Bladder microvascular endothelial cell (primary cell): ENCODE measurements around the gene PSME2. TPM values are rescaled to one million over a fixed set of nuclear protein-coding genes. Genes with fewer than 3 reads are reported as not detected.

Experiments used
- total RNA-seq: library from RNA; depleted of rRNA; stranded (reverse); fragments of >200 nt; gene quantifications from 2 replicates; pipeline ENCODE4 v1.2.3, GENCODE V29; 2014

PSME2 gene
- total RNA-seq: 124 and 147 TPM in 2 replicates

GRCh38 chr14:24146453-24146977 lies at the start of gene PSME2:
Gene PSME2, minus strand, starts transcription at chr14:24146610. Its CDS starts 29 bp downstream, at chr14:24146581.

GRCh38 chr14:24195186-24196070 lies 49.0 kb upstream of the PSME2 start, which contains the start of gene TM9SF1:
Gene TM9SF1, minus strand, starts transcription at chr14:24195441. Its CDS starts 422 bp downstream, at chr14:24195019.

GRCh38 chr14:24188251-24189058 lies 42.0 kb upstream of the PSME2 start, which contains the start of gene IPO4:
Gene IPO4, minus strand, starts transcription at chr14:24188816. Its CDS starts 29 bp downstream, at chr14:24188787.

GRCh38 chr14:24171422-24172260 lies 25.2 kb upstream of the PSME2 start, which contains the start of gene REC8:
Gene REC8, plus strand, starts transcription at chr14:24172080. Its CDS starts 473 bp downstream, at chr14:24172553.

GRCh38 chr14:24160850-24161804 lies 14.7 kb upstream of the PSME2 start, which contains the start of gene IRF9:
Gene IRF9, plus strand, starts transcription at chr14:24161265. Its CDS starts 880 bp downstream, at chr14:24162145.

GRCh38 chr14:24146978-24147760 lies 759 bp upstream of the PSME2 start, which contains the start of gene RNF31:
Gene RNF31, plus strand, starts transcription at chr14:24147498. Its CDS starts 201 bp downstream, at chr14:24147699.

GRCh38 chr14:24141097-24141880 lies 5.1 kb downstream of the PSME2 start, which contains the start of gene EMC9:
Gene EMC9, minus strand, starts transcription at chr14:24141591. Its CDS starts 287 bp downstream, at chr14:24141304.

GRCh38 chr14:24135834-24136683 lies 10.4 kb downstream of the PSME2 start, which contains the start of gene PSME1:
Gene PSME1, plus strand, starts transcription at chr14:24136194. Its CDS starts 69 bp downstream, at chr14:24136263.

GRCh38 chr14:24130380-24130716 lies 16.1 kb downstream of the PSME2 start, which contains the start of gene FITM1:
Gene FITM1, plus strand, starts transcription at chr14:24130659. Its CDS starts 905 bp downstream, at chr14:24131564.

GRCh38 chr14:24114532-24115421 lies 31.6 kb downstream of the PSME2 start, which contains the start of the genes DCAF11 and NRL:
Gene DCAF11, plus strand, starts transcription at chr14:24114777. Its CDS starts 818 bp downstream, at chr14:24115595.
Gene NRL, minus strand, starts transcription at chr14:24114949. Its CDS starts 32,101 bp downstream, at chr14:24082848.

GRCh38 chr14:24093901-24094840 lies 52.2 kb downstream of the PSME2 start, which contains the start of gene PCK2:
Gene PCK2, plus strand, starts transcription at chr14:24094311. Its CDS starts 95 bp downstream, at chr14:24094406.

